Measurements from ENCODE around the gene ZBTB49. TPM values are rescaled to one million over a fixed set of nuclear protein-coding genes. Genes with fewer than 3 reads are reported as not detected.

ZBTB49 gene
- total RNA-seq, 1 donor from 2014 or later: 8.4 TPM

- DNase-seq: no peak
Observed at GRCh38 chr4:4358093-4358854, 68.2 kb downstream of the ZBTB49 start.

GRCh38 chr4:4361883-4362282 is 71.8 kb downstream of the ZBTB49 start:
- DNase-seq: no peak

- no peak for DNase-seq
Observed at GRCh38 chr4:4362991-4363697, 73.1 kb downstream of the ZBTB49 start.

- DNase-seq: no peak
Observed at GRCh38 chr4:4364061-4364460, 74.0 kb downstream of the ZBTB49 start.

GRCh38 chr4:4364486-4365208 is 74.6 kb downstream of the ZBTB49 start:
- DNase-seq: no peak

GRCh38 chr4:4368809-4369580 is 78.9 kb downstream of the ZBTB49 start:
- DNase-seq: no peak

Other genes with a start within 250 kb of the ZBTB49 start
- not detected for gene OTOP1, start 63.3 kb upstream of the ZBTB49 start, total RNA-seq
- 44.3 TPM for gene TMEM128, start 42.0 kb upstream of the ZBTB49 start, total RNA-seq
- 9.4 TPM for gene LYAR, start 97 bp upstream of the ZBTB49 start, total RNA-seq
- 218 TPM for gene NSG1, start 96.9 kb downstream of the ZBTB49 start, total RNA-seq